H1 (cell line): ENCODE results near the gene PTPRD. TPM values are rescaled to one million over a fixed set of nuclear protein-coding genes. Genes with fewer than 3 reads are reported as not detected.

Source experiments
- BRCA1 ChIP-seq: IDR thresholded peaks from 2 replicates; pipeline ENCODE4 v1.6.1; 2012; ENCODE audit warnings: low read depth, low read length, improper control_type of control experiment
- CHD1 ChIP-seq: IDR thresholded peaks from 2 replicates; pipeline ENCODE4 v1.6.1; 2012; ENCODE audit warnings: low read depth, low read length, improper control_type of control experiment
- GABPA ChIP-seq: IDR thresholded peaks from 2 replicates; pipeline ENCODE4 v1.6.1; 2011; ENCODE audit warnings: mild to moderate bottlenecking, low read length, moderate library complexity, borderline replicate concordance; ENCODE audit not compliant: insufficient read depth
- HDAC2 ChIP-seq, 2 experiments: fragments of 300-600 bp in 1 of 2; sonication (generic) in 1 of 2; IDR thresholded peaks; 2 replicates each; pipeline ENCODE4 v1.6.1; 2011 to 2012; ENCODE audit warnings: low read depth in 2 of 2, low read length in 2 of 2, mild to moderate bottlenecking in 2 of 2, moderate library complexity in 2 of 2, borderline replicate concordance in 1 of 2, inconsistent platforms in 1 of 2
- MAFK ChIP-seq: IDR thresholded peaks from 2 replicates; pipeline ENCODE4 v1.6.1; 2012; ENCODE audit warnings: low read depth, mild to moderate bottlenecking, improper control_type of control experiment, low read length
- NANOG ChIP-seq: IDR thresholded peaks from 2 replicates; pipeline ENCODE4 v1.6.1; 2011; ENCODE audit warnings: low read length, low read depth, mild to moderate bottlenecking, inconsistent platforms; ENCODE audit not compliant: insufficient read depth, poor library complexity, severe bottlenecking
- SUZ12 ChIP-seq: fragments of 200-600 bp; sonication (generic); IDR thresholded peaks from 2 replicates; pipeline ENCODE4 v1.6.1; 2012; ENCODE audit warnings: mild to moderate bottlenecking, inconsistent platforms, low read length, moderate library complexity, mixed read lengths
- polyA plus RNA-seq, 7 experiments: library from polyadenylated mRNA; depleted of rRNA in 3 of 7; stranded (reverse) in 5 of 7; unstranded in 2 of 7; fragments of >200 nt in 5 of 7; fragments of 200-250 nt in 2 of 7; gene quantifications; 1 replicate in 5 of 7; 2 replicates in 1 of 7; 4 replicates in 1 of 7; pipeline versions ENCODE4 v1.2.1 to v1.2.3, GENCODE V29; 2011 to 2013; ENCODE audit warnings: missing spikeins in 2 of 7, mixed read lengths in 2 of 7
- total RNA-seq: library from RNA; stranded (reverse); fragmentation: NEBNext Ultra II Directional; extraction: Animal tissue kit (Norgen Biotek cat#: 25700); gene quantifications from 2 replicates; pipeline ENCODE4 v1.2.1, GENCODE V29; 2021

The PTPRD gene
- total and polyA plus RNA-seq, 2 of the 8 experiments (the other 6 are each of a cell fraction or from before 2014, with no cell fraction given), result 17.2 to 77.0 TPM

- no peak for TF ChIP-seq NANOG
- TF ChIP-seq CHD1, result no peak
- no peak for TF ChIP-seq SUZ12
- TF ChIP-seq MAFK, result no peak
- TF ChIP-seq BRCA1, result no peak
- no peak for TF ChIP-seq GABPA
- no peak for TF ChIP-seq HDAC2 (IDR thresholded peaks at IDR 0.05; ENCODE audit: borderline replicate concordance in 1 of 2, low read depth in 2 of 2, low read length in 2 of 2)
Measured at GRCh38 chr9:9033022-9033421, 1579.8 kb downstream of the PTPRD start (continued).
